Right lobe of liver (tissue), 6 donors: Measurements from ENCODE around the gene MYD88. TPM values are rescaled to one million over a fixed set of nuclear protein-coding genes. Genes with fewer than 3 reads are reported as not detected.

Source experiments
- ATAC-seq, 4 donors: fragments of 200-7000 bp; cut with Tn5 transposase; one replicate each; pipeline ENCODE4 v1.9.1; 2020; ENCODE audit warnings: mild to moderate bottlenecking in 4 of 4, moderate library complexity in 4 of 4
- DNase-seq, 3 donors: peaks; one replicate each; pipeline ENCODE4 v3.0.0-alpha.2; 2020
- H3K27ac ChIP-seq, 3 donors: fragments of 200-600 bp; one replicate each; pipeline ENCODE4 v1.8.0; 2022
- H3K27me3 ChIP-seq, 2 donors: fragments of 200-600 bp; one replicate each; pipeline ENCODE4 v1.8.0; 2022
- H3K36me3 ChIP-seq, 4 donors: fragments of 200-600 bp; sonication (generic) in 1 of 4; one replicate each; pipeline versions ENCODE4 v1.5.1 to v1.8.0; 2017 to 2022; ENCODE audit warnings: control low read depth in 1 of 4
- H3K4me1 ChIP-seq, 4 donors: fragments of 200-600 bp; sonication (generic) in 1 of 4; one replicate each; pipeline versions ENCODE4 v1.5.1 to v1.8.0; 2017 to 2022; ENCODE audit warnings: control low read depth in 1 of 4
- H3K4me3 ChIP-seq, 3 donors: fragments of 200-600 bp; one replicate each; pipeline ENCODE4 v1.8.0; 2022
- H3K9me3 ChIP-seq, 4 donors: fragments of 200-600 bp; sonication (generic) in 1 of 4; one replicate each; pipeline versions ENCODE4 v1.5.1 to v1.8.0; 2017 to 2022; ENCODE audit warnings: control low read depth in 1 of 4
- POLR2A ChIP-seq: fragments of 450-650 bp; IDR thresholded peaks from one replicate; pipeline ENCODE4 v1.6.1; 2017; ENCODE audit warnings: antibody characterized with exemption, mild to moderate bottlenecking
- WGBS: methylation state at CpG from one replicate; pipeline ENCODE4 v1.1.6; 2018; ENCODE audit warnings: low coverage, low lambda C conversion rate; ENCODE audit not compliant: insufficient coverage; ENCODE audit errors: missing lambda C conversion rate; 5-methylcytosine and 5-hydroxymethylcytosine counted together
- intact Hi-C, 2 donors: fragments of 100-400 bp; cut with DNase I; formaldehyde crosslinking; loops; one replicate each; pipeline versions ENCODE4 v1.11.2 to v1.14.1; 2022
- total RNA-seq, 6 experiments: library from RNA; depleted of rRNA in 2 of 6; stranded (reverse); fragments of >200 nt in 2 of 6; fragmentation: NEBNext Ultra II Directional in 3 of 6; extraction: Animal tissue kit (Norgen Biotek cat#: 25700) in 3 of 6; gene quantifications; one replicate each; pipeline versions ENCODE4 v1.1.0 to v1.2.4, GENCODE V29; 2016 to 2023
- TF ChIP-seq, protein P1 (sequence below), 4 donors: fragments of 200-600 bp in 3 of 4; fragments of 450-650 bp in 1 of 4; IDR thresholded peaks; one replicate each; pipeline versions ENCODE4 v1.5.1 to v1.8.0; 2016 to 2022; ENCODE audit warnings: antibody characterized with exemption in 4 of 4, mild to moderate bottlenecking in 2 of 4
- donor health status: DM: no; HTN: yes; CAD: no.
- donor health status: DM: no; HTN: no; CAD: no.
- donor health status: DM: no; HTN: no; CAD: no.
- donor health status: DM: no; HTN: yes; CAD: no.
- donor health status: DM: no; HTN: yes; CAD: no.

MYD88 gene
- total RNA-seq, 6 experiments from 2014 or later: 24.3 to 57.3 (median 37.0) TPM

- intact Hi-C loops: no loop called here
- ATAC-seq: no peak
- Histone ChIP-seq H3K4me1 (no peaks in the 10 kb centered on the region), H3K27ac (peak overlapping the region in 1 of 3 donors; percentile 24), H3K9me3 (no peaks in the 10 kb centered on the region), H3K27me3 (no peaks in the 10 kb centered on the region), H3K36me3 (no peaks in the 10 kb centered on the region), H3K4me3 (no peak overlapping the region)
- WGBS: 78% methylated on average over 3 of the region's 3 CpGs
- no peak for TF ChIP-seq POLR2A
- TF ChIP-seq, protein P1, sequence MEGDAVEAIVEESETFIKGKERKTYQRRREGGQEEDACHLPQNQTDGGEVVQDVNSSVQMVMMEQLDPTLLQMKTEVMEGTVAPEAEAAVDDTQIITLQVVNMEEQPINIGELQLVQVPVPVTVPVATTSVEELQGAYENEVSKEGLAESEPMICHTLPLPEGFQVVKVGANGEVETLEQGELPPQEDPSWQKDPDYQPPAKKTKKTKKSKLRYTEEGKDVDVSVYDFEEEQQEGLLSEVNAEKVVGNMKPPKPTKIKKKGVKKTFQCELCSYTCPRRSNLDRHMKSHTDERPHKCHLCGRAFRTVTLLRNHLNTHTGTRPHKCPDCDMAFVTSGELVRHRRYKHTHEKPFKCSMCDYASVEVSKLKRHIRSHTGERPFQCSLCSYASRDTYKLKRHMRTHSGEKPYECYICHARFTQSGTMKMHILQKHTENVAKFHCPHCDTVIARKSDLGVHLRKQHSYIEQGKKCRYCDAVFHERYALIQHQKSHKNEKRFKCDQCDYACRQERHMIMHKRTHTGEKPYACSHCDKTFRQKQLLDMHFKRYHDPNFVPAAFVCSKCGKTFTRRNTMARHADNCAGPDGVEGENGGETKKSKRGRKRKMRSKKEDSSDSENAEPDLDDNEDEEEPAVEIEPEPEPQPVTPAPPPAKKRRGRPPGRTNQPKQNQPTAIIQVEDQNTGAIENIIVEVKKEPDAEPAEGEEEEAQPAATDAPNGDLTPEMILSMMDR (IDR thresholded peaks at IDR 0.05): no peak
- no peak for DNase-seq
These were observed 12.5 kb downstream of the MYD88 start for GRCh38 chr3:38150780-38151528.

DNA sequence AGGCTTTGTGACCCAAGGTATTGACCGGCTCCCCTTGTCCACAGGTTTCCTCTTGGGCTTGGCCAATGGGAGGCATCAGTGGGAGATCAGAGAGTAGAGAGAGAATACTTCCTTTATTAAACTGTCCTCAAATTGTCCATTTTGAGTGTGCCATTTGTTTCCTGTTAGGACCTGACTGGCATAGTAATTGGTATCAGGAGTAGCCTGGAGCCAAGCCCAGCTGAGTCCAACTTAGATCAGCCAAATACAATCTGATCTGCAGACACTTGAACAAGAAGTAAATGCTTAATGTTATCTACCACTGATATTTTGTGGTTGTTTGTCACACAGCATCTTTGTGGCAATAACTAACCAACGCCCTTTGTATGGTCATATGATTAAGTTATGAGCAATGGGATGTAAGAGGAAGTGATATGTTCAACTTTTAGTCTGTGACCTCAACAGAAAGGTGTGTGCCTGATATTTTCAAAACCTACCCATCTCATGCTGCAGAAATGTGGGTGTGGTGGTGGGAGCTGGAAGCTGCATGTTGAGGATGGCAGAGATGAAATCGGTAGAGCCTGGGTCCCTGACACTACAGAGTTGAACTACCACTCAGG lies 13.3 kb downstream of the MYD88 start:
- ATAC-seq: peak in 3 of 4 donors; percentile 13 to 38 (median 28)
- no peak for TF ChIP-seq POLR2A
- TF ChIP-seq, protein P1 (IDR thresholded peaks at IDR 0.05): no peak
- intact Hi-C loops: no loop called here
- DNase-seq: no peak
- Histone ChIP-seq H3K4me1 (no peaks in the 10 kb centered on the region), H3K27ac (no peak overlapping the region), H3K4me3 (no peak overlapping the region), H3K9me3 (no peaks in the 10 kb centered on the region), H3K27me3 (no peaks in the 10 kb centered on the region), H3K36me3 (no peaks in the 10 kb centered on the region)
- 66% methylated on average over 3 of the region's 3 CpGs for WGBS

DNA sequence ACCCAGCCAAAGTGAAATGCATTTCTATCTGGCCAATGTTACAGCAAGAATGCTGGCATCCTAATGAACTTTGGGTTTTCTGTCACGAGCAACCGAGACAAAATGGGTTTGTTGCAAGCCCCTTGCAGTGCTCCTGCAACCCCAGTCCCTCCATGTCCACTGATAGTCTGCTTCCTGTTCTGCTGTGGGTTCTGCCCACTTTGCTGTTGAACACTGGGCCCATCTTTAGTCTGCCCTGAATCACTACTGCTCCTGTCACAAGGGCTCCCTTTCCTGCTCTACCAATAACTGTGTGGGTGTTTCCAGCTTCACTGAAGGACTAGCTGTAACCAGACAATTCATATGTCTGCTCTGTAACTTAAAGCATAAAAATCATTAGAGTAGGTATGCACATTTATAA lies 14.1 kb downstream of the MYD88 start:
- H3K4me1 ChIP-seq: no peaks in the 10 kb centered on the region
- no peak for ATAC-seq
- no peaks in the 10 kb centered on the region for H3K9me3 ChIP-seq
- no peak overlapping the region for H3K4me3 ChIP-seq
- no peaks in the 10 kb centered on the region for H3K36me3 ChIP-seq
- no peak overlapping the region for H3K27ac ChIP-seq
- intact Hi-C loops: no loop called here
- TF ChIP-seq, protein P1 (IDR thresholded peaks at IDR 0.05): no peak
- TF ChIP-seq POLR2A: no peak
- 90% methylated on average over 2 of the region's 2 CpGs for WGBS
- no peaks in the 10 kb centered on the region for H3K27me3 ChIP-seq
- DNase-seq: no peak

- ATAC-seq (no peak), DNase-seq (no peak)
- WGBS: 100% methylated on average over 1 of the region's 2 CpGs
- H3K27me3 ChIP-seq: no peaks in the 10 kb centered on the region
- intact Hi-C loops: no loop called here
- H3K4me1 ChIP-seq: no peaks in the 10 kb centered on the region
- H3K27ac ChIP-seq: no peak overlapping the region
- TF ChIP-seq, protein P1 (IDR thresholded peaks at IDR 0.05): no peak
- TF ChIP-seq POLR2A: no peak
- H3K4me3 ChIP-seq: no peak overlapping the region
- no peaks in the 10 kb centered on the region for H3K36me3 ChIP-seq
- H3K9me3 ChIP-seq: no peaks in the 10 kb centered on the region
These were observed 14.8 kb downstream of the MYD88 start for GRCh38 chr3:38153221-38153620.
